Vagina (tissue), 2 donors: Measurements from ENCODE around the gene THADA.

Source experiments
- POLR2A ChIP-seq, 2 donors: fragments of 450-650 bp; IDR thresholded peaks; one replicate each; pipeline ENCODE4 v1.6.1; 2017; ENCODE audit warnings: antibody characterized with exemption in 2 of 2, mild to moderate bottlenecking in 2 of 2, moderate library complexity in 2 of 2
- TF ChIP-seq, protein P1 (sequence below), 3 experiments: fragments of 450-650 bp in 2 of 3; fragments of 200-600 bp in 1 of 3; sonication (generic) in 1 of 3; IDR thresholded peaks; one replicate each; pipeline ENCODE4 v1.5.1; 2017 to 2019; ENCODE audit warnings: antibody characterized with exemption in 3 of 3, mild to moderate bottlenecking in 2 of 3, moderate library complexity in 2 of 3

GRCh38 chr2:43269706-43270105, 326.1 kb downstream of the THADA start:
- TF ChIP-seq POLR2A (IDR thresholded peaks at IDR 0.05) = no peak
- TF ChIP-seq, protein P1, sequence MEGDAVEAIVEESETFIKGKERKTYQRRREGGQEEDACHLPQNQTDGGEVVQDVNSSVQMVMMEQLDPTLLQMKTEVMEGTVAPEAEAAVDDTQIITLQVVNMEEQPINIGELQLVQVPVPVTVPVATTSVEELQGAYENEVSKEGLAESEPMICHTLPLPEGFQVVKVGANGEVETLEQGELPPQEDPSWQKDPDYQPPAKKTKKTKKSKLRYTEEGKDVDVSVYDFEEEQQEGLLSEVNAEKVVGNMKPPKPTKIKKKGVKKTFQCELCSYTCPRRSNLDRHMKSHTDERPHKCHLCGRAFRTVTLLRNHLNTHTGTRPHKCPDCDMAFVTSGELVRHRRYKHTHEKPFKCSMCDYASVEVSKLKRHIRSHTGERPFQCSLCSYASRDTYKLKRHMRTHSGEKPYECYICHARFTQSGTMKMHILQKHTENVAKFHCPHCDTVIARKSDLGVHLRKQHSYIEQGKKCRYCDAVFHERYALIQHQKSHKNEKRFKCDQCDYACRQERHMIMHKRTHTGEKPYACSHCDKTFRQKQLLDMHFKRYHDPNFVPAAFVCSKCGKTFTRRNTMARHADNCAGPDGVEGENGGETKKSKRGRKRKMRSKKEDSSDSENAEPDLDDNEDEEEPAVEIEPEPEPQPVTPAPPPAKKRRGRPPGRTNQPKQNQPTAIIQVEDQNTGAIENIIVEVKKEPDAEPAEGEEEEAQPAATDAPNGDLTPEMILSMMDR (IDR thresholded peaks at IDR 0.05) = no peak
